ENCODE results near the gene UVSSA.

DNA sequence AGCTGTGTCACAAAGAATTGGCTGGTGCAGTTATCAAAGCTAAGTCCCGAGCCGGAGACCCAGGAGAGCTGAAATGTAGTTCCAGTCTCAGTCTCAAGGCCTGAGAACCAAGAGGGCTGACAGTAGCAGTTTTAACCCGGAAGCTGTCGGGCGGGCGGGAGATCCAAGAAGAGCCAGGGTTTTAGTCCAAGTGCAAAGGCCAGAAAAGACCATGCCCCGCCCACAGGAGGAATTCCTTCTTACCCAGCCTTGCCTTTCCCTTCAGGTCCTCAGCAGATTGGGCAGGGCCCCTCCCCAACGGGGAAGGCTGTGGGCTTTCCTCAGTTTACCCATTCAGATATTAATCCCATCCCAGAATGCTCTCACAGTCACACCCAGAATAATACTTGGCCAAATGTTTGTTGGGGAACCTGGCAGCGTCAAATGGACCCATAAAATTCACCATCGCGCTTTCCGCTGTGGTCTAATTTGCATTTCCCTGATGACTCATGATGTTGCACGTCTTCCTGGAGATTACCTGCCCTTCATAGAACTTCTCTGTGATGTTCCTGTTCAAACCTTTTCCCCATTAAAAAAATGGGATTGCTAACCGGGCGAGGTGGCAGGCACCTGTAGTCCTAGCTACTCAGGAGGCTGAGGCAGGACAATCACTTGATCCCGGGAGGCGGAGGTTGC lies 41.1 kb upstream of the UVSSA start:
- TF ChIP-seq, protein P1, sequence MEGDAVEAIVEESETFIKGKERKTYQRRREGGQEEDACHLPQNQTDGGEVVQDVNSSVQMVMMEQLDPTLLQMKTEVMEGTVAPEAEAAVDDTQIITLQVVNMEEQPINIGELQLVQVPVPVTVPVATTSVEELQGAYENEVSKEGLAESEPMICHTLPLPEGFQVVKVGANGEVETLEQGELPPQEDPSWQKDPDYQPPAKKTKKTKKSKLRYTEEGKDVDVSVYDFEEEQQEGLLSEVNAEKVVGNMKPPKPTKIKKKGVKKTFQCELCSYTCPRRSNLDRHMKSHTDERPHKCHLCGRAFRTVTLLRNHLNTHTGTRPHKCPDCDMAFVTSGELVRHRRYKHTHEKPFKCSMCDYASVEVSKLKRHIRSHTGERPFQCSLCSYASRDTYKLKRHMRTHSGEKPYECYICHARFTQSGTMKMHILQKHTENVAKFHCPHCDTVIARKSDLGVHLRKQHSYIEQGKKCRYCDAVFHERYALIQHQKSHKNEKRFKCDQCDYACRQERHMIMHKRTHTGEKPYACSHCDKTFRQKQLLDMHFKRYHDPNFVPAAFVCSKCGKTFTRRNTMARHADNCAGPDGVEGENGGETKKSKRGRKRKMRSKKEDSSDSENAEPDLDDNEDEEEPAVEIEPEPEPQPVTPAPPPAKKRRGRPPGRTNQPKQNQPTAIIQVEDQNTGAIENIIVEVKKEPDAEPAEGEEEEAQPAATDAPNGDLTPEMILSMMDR (IDR thresholded peaks at IDR 0.05) = no peak
- TF ChIP-seq POLR2A (IDR thresholded peaks at IDR 0.05) = no peak

Data from body of pancreas (tissue), 4 donors.